Stimulated activated CD4-positive, alpha-beta T cell treated with anti-CD3 and anti-CD28 coated beads, Interleukin-1b, Interleukin-23, amount 100 ng/mL, for 1 hour (primary cell): Measurements from ENCODE around the gene CCNA2.

ENCODE experiments used
- DNase-seq, 2 donors: peaks; one replicate each; pipeline ENCODE4 v3.0.0-alpha.2; 2020; ENCODE audit warnings: low read depth in 2 of 2

The CCNA2 gene

GRCh38 chr4:121823505-121824170, at the start of gene CCNA2:
Gene CCNA2, minus strand, starts transcription at chr4:121823883. Its CDS starts 255 bp downstream, at chr4:121823628.
- peak; percentile 76 to 91 for DNase-seq

GRCh38 chr4:121869841-121870822, 46.4 kb upstream of the CCNA2 start, which contains the start of gene BBS7:
Gene BBS7, minus strand, starts transcription at chr4:121870474. Its CDS starts 161 bp downstream, at chr4:121870313.
- DNase-seq, result peak; percentile 83 to 95

- no peak for DNase-seq
Measured at GRCh38 chr4:121863799-121864198, 40.1 kb upstream of the CCNA2 start.

DNA sequence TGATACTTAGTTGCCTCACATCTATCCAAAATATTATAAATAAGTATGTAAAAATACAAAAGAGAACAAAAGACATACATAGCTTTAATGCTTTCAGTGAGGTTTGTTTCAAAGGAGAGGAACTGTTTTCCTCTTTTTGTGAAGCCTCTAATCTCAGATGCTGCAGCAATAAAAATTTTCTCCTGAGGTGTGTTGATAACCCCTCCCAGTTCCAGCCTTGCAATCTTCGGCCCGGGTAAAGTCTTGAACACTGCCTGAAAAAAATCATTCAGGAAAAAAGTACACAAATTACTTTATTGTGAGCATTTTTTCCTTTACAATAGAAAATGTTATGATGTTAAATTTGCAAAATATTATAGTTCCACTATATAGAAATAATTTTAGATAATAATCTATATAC, 37.7 kb upstream of the CCNA2 start:
- no peak for DNase-seq

- no peak for DNase-seq
Measured at GRCh38 chr4:121860121-121860520, 36.4 kb upstream of the CCNA2 start.

GRCh38 chr4:121851354-121851753, 27.7 kb upstream of the CCNA2 start:
- DNase-seq, result no peak

GRCh38 chr4:121846662-121847061, 23.0 kb upstream of the CCNA2 start:
- DNase-seq, result no peak

- DNase-seq, result no peak
Measured at GRCh38 chr4:121842862-121843261, 19.2 kb upstream of the CCNA2 start.

- DNase-seq, result no peak
Measured at GRCh38 chr4:121838136-121838535, 14.5 kb upstream of the CCNA2 start.

DNA sequence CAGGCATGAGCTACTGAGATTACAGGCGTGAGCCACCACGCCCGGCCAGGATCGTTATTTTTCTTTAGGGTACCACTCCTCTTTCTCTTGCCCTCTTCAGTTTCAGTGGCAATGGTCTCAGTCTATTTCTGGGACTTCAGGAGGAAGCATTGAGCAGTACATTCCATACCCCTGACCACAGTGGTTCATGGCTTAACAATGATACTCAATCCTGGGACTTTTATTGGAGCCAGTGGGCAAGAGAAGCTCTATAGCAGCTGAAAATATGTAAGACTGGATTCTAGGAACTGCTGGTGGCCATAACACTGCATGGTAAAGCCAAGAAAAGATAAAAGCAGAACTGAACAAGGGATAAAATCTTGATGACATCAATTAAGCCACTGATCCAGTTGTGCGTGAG, 5.8 kb upstream of the CCNA2 start:
- DNase-seq, result no peak

DNA sequence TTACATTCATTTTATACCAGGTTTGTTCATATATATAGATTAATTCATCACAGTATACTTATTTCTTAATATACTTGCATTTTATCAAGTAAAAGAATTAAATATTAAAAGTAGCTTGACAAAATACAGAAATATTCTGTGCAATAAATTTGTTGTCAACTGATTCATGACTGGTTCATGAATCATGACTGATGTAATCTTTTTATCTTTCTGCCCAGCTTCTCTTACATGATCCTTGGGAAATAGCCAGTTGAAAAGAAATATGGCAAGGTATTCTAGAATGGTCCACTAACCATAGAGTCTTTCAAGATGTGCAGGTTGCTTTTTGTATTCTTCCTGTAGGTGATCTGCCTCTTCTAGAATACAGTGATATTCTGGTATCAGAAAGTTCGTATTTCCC, 4.2 kb upstream of the CCNA2 start:
- no peak for DNase-seq

DNA sequence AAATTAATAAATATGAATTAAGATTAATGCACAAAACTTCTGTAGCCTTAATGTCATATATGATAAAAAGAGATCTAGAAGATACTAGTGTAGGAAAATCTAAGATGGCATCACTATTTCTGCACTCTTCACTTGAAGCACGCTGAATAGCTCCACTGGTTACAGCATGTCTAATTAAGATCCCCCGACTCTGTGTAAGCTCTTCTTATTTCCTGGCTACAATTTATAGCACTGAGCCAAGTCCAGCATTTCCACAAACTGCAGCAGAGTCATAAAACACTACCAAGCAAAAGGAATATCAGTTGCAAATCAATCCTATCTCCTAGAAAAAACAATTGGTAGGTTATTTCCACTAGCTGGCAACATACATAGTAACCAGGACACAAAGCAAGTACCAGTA, 1.3 kb upstream of the CCNA2 start:
- no peak for DNase-seq

GRCh38 chr4:121824171-121824527, 466 bp upstream of the CCNA2 start:
- no peak for DNase-seq

DNA sequence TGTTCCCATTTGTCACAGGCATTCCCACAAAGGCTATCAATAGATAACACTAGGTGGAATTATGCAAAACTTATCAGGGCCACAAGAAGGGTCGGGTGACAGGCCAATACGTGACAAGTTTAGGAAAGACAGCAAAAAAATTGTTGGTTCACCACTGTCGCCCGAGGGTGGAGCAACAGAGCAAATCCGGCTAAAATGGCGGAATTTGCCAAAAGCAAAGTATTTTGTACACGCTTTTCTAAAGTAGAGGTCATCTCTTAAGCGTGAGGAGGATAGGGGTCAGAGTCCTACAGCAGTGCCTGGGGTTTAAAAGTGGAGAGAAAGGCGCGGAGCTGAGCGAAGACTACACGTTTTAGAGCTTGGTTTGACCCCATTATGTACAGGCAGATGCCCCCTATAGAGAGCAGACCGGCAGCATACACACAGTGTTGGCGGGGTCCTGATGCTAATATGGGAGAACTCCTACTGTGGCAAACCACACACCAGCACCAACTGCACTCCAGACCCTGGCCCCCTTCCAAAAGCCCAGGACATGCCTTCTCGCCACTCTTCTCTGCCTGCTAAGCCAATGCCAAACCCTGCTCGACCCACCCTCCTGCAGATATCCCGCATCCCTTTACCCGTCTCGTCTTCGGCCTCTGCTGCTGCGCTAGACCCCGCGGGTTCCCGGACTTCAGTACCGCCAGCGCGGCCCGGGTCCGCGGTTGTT, 733 bp downstream of the CCNA2 start:
- no peak for DNase-seq

DNA sequence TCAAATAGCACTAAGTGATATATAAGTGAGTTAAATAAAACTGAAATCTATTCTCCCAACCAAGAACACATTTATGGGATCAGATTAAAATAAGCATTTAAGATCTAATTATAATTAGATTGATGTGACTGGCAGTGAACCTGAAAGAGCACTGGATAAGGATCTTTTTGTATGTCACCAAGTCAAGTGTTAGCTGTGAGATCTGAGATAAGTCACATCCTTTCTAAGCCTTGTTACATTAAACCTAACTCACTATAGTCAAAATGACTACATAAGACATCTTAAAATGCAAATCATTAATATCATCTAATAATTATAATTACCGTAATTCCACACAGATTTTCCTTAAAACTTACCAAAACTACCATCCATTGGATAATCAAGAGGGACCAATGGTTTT, 1.6 kb downstream of the CCNA2 start:
- DNase-seq, result no peak

DNA sequence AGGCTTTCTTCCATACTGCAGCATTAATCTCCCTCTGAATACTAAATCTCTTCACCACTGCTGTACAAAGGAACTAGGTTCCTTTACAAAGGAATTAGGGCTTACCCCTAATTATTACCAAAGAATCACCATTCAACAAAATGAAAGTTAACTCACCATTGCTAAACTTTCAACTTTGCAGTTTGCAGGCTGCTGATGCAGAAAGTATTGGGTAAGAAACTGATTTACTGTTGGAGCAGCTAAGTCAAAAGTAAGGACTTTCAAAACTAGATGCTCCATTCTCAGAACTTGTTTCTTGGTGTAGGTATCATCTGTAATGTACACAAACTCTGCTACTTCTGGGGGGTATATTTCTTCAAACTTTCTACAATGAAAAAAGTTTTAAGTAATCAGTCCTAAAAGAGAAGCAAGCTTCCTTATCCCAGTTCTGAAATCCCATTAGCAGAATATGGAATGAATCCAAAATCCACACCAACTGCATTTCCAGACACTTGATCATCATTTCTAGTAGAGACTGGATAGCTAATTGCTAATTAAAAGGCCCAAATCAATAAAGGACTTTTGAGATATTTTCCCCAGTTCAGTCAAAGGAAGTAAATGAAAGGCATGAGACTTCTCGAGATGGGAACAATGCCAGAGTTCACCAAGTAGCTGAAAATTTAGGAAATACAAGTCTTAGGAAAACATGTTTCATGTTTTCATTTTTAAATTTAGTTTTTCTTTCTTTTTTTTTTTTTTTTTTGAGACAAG, 4.3 kb downstream of the CCNA2 start:
- no peak for DNase-seq

GRCh38 chr4:121818215-121818614, 5.5 kb downstream of the CCNA2 start:
- no peak for DNase-seq

DNA sequence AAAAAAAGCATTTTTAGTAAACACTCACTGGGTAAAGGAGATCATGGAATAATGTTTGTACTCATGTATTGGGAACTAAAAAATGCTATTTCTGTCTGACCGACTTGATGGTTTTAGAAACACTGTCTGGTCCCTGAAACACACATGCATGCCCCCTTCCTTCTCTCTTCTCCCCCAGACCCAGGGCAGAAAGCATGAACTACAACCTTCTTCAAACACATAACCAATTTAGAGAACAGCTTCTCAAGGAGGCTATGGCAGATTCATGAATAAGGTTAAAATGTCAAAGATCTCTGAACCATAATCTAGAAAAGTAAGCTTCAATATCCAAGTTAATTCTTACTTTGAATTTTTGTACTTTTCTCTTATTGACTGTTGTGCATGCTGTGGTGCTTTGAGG, 6.0 kb downstream of the CCNA2 start:
- no peak for DNase-seq

- no peak for DNase-seq
Measured at GRCh38 chr4:121817006-121817405, 6.7 kb downstream of the CCNA2 start.

DNA sequence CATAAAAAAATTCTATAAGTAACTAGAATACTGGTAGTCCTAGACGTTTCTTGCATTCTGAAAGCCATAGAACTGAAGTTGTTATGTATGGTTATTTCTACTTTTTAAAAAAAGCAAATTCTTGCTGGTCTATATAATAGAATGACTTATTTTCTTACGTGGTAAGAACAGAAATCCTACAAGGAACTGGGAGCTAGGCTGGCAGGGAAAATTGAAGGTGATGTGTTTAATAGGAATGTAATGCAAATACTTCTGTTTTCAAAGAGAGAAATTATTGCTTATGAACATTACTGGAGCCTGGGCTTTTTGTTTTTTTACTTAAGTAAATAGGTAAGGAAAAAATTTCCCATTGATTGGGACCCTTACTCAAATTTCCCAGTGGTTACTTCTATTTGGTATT, 8.9 kb downstream of the CCNA2 start:
- no peak for DNase-seq

- no peak for DNase-seq
Measured at GRCh38 chr4:121811122-121811521, 12.6 kb downstream of the CCNA2 start.

DNA sequence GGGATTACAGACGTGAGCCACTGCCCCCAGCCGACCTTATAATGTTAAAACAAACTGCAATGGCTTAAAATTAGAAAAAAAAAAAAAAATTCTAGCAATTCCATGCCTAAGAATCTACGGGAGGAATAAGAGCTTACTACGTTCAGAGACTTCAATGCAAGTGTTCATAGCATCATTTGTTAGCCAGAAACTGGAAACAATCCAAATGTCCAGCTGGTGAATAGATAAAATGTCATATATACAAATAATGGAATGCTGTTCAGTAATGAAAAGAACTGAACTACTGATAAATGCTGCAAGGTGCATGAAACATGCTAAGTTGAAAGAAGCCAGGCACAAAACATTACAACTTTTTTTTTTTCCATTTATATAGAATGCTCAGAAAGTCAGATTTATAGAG, 17.3 kb downstream of the CCNA2 start:
- no peak for DNase-seq
